Measurements from ENCODE around the gene CRELD1. TPM values are rescaled to one million over a fixed set of nuclear protein-coding genes. Genes with fewer than 3 reads are reported as not detected.

CRELD1 gene
- total and polyA plus RNA-seq, 10 of the 15 experiments (the other 5 are each of a cell fraction or from before 2014, with no cell fraction given), result 1.3 to 15.9 (median 8.8) TPM

- TF ChIP-seq ATF2 (IDR thresholded peaks at IDR 0.05; ENCODE audit: low read length), result no peak
Measured at GRCh38 chr3:9932535-9932842, 1.1 kb upstream of the CRELD1 start (continued).

GRCh38 chr3:9932843-9933560 lies 632 bp upstream of the CRELD1 start:
- Histone ChIP-seq H3K4me2 (ENCODE audit: control insufficient read depth, insufficient read depth) (peak overlapping the region; percentile 98), H3K27ac (ENCODE audit: control insufficient read depth, insufficient read depth) (peak overlapping the region; percentile 71), H3K36me3 (ENCODE audit: control insufficient read depth in 2 of 2, insufficient read depth in 2 of 2, low read length in 1 of 2) (peaks cover 0 to 2% of the 10 kb centered on the region in 2 experiments; a peak in 1 of 4 replicates), H3K27me3 (replicated peaks in 1 of 2; ENCODE audit: control insufficient read depth in 2 of 2, insufficient read depth in 2 of 2, low read length in 1 of 2) (no peaks in the 10 kb centered on the region), H3K9ac (ENCODE audit: control insufficient read depth, insufficient read depth, low read length) (peak overlapping the region; percentile 77), H4K20me1 (ENCODE audit: control insufficient read depth, insufficient read depth) (no peaks in the 10 kb centered on the region), H3K9me3 (replicated peaks; ENCODE audit: control insufficient read depth, insufficient read depth, low read length) (no peaks in the 10 kb centered on the region), H3K4me1 (ENCODE audit: control insufficient read depth, insufficient read depth, low read length) (peaks cover 9% of the 10 kb centered on the region), H3K79me2 (ENCODE audit: control insufficient read depth, insufficient read depth, low read length) (peaks cover 18% of the 10 kb centered on the region), H2AFZ (ENCODE audit: control insufficient read depth, low read depth, low read length) (peak overlapping the region; percentile 88), H3K4me3 (peak overlapping the region; percentile 89)
- SMC1A ChIA-PET (ENCODE audit: uncharacterized antibody, unreplicated experiment), result interaction anchor here (0.7 to 3.8 kb wide), 25 partner anchors 8 to 389 kb away, joined by 3 to 20 read pairs (median 4); partner anchors contain the start of genes FANCD2, GHRL, JAGN1 and PRRT3
- RAD21 ChIA-PET (ENCODE audit: unreplicated experiment), result interaction anchor here (0.5 to 5.2 kb wide), 30 partner anchors 9 to 389 kb away, joined by 3 to 51 read pairs (median 5); partner anchors contain the start of genes ARPC4, EMC3, FANCD2 and IRAK2
- intact Hi-C loops (cut with micrococcal nuclease; ENCODE audit: unreplicated experiment), result loop anchor here (2.0 to 10.0 kb wide), 6 partner anchors 18 to 392 kb away; partner anchors contain the start of genes ARPC4, JAGN1, RPUSD3 and SEC13
- DNase-seq (ENCODE audit: low read depth, low spot score) (peak; percentile 40), ATAC-seq (peak; percentile 88), FAIRE-seq (no peak)
- in situ Hi-C loops (cut with MboI), result no loop called here
- CTCF ChIA-PET, result interaction anchor here (0.7 to 5.0 kb wide), 40 partner anchors 9 to 580 kb away, joined by 3 to 45 read pairs (median 6); partner anchors contain the start of genes ARPC4, CIDEC, EMC3 and FANCD2
- WGBS (ENCODE audit: insufficient coverage, insufficient replicate concordance, low lambda C conversion rate, missing lambda C conversion rate), result under 1% methylated on average over 66 of the region's 77 CpGs
- POLR2A ChIA-PET, result interaction anchor here (0.6 to 2.2 kb wide), 22 partner anchors 9 to 389 kb away, joined by 3 to 19 read pairs (median 4); partner anchors contain the start of genes CIDEC, FANCD2, GHRL and IL17RE
- BruUV-seq (replicated peaks), result TSS peak; percentile 87
- TF ChIP-seq ZBED1 (IDR thresholded peaks at IDR 0.05; ENCODE audit: borderline replicate concordance), result no peak
- 0 out of 2 replicates have a peak, but pooled peaks have one; percentile 43 for TF ChIP-seq CREB1 (IDR thresholded peaks at IDR 0.05; ENCODE audit: low read depth)
- 0 out of 2 replicates have a peak, but pooled peaks have one; percentile 17 for TF ChIP-seq IRF4 (IDR thresholded peaks at IDR 0.05; ENCODE audit: low read depth, low read length)
- no peak for TF ChIP-seq ZNF622 (IDR thresholded peaks at IDR 0.05)
- TF ChIP-seq ZNF592 (IDR thresholded peaks at IDR 0.05), result no peak
- 0 out of 2 replicates have a peak, but pooled peaks have one; percentile 49 for TF ChIP-seq YY1 (IDR thresholded peaks at IDR 0.05; ENCODE audit: low read depth, low read length)
- no peak for TF ChIP-seq MTA2 (IDR thresholded peaks at IDR 0.05; ENCODE audit: low read depth)
- TF ChIP-seq POLR2A (IDR thresholded peaks at IDR 0.05; ENCODE audit: low read depth, low read length), result peak; percentile 66
- TF ChIP-seq ZBTB33 (IDR thresholded peaks at IDR 0.05), result no peak
- TF ChIP-seq SRF (IDR thresholded peaks at IDR 0.05; ENCODE audit: low read depth in 2 of 2, low read length in 2 of 2), result 0 out of 4 replicates have a peak, but pooled peaks of 1 of the 2 experiments have one; percentile 56
- TF ChIP-seq SMAD1 (IDR thresholded peaks at IDR 0.05; ENCODE audit: low read depth, partially characterized antibody), result no peak
- TF ChIP-seq LARP7 (IDR thresholded peaks at IDR 0.05), result peak; percentile 86
- TF ChIP-seq CEBPB (IDR thresholded peaks at IDR 0.05; ENCODE audit: borderline replicate concordance in 1 of 2, low read depth in 2 of 2, low read length in 2 of 2), result no peak
